HFF-Myc (cell line): ENCODE data around the gene GPR107.
A peak's percentile ranks its signal among the peaks of the same experiment; 100 is the strongest.

Experiments used
- DNase-seq: peaks from one replicate; pipeline ENCODE4 v3.0.0-alpha.2; 2011; ENCODE audit warnings: low read depth; ENCODE audit errors: extremely low read depth
- H3K4me3 ChIP-seq: replicated peaks from 2 replicates; pipeline ENCODE4 v1.5.1; 2011; ENCODE audit warnings: low read depth, mild to moderate bottlenecking, control low read depth, low read length
- TF ChIP-seq, protein P1 (sequence below): IDR thresholded peaks from 2 replicates; pipeline ENCODE4 v1.5.1; 2012; ENCODE audit warnings: mild to moderate bottlenecking, low read depth, low read length, control low read depth; ENCODE audit errors: missing control alignments

Gene GPR107

DNA sequence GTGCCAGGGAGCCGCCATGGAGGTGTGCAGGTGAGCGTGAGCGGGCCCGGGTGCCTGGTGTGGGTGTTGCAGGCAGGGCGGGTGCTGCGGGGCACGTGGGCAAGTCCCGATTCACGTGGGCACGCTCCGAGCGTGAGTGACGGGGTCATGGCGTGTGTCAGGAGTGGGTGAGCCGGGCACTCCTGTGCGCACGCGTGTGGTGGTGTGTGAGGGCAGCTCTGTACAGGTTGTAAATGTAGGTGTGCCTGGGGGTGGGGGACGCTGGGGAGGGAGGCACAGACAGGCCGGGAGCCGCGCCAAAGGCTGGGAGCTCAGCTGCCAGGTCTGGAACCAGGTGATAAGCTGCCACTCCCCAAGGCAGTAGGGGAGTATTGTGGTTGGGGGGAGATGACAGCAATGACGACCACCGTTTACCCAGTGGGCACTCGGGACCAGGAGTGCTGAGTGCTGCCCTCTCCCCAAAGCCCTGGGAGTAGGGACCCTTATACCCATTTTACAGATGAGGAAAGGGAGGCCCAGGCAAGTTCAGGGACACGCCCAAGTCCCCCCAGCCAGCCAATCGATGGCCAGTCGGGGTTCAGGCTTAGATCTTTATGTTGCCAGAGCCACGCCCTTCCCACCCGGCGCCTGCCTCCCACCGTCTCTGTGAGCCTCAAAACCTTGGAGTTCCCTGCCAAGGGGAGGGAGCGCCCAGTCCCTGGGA is 128.1 kb downstream of the GPR107 start:
- no peak overlapping the region for H3K4me3 ChIP-seq
- TF ChIP-seq, protein P1, sequence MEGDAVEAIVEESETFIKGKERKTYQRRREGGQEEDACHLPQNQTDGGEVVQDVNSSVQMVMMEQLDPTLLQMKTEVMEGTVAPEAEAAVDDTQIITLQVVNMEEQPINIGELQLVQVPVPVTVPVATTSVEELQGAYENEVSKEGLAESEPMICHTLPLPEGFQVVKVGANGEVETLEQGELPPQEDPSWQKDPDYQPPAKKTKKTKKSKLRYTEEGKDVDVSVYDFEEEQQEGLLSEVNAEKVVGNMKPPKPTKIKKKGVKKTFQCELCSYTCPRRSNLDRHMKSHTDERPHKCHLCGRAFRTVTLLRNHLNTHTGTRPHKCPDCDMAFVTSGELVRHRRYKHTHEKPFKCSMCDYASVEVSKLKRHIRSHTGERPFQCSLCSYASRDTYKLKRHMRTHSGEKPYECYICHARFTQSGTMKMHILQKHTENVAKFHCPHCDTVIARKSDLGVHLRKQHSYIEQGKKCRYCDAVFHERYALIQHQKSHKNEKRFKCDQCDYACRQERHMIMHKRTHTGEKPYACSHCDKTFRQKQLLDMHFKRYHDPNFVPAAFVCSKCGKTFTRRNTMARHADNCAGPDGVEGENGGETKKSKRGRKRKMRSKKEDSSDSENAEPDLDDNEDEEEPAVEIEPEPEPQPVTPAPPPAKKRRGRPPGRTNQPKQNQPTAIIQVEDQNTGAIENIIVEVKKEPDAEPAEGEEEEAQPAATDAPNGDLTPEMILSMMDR: no peak
- DNase-seq: no peak

- H3K4me3 ChIP-seq: no peak overlapping the region
- no peak for DNase-seq
- TF ChIP-seq, protein P1: no peak
Measured at GRCh38 chr9:130182381-130182909, 128.7 kb downstream of the GPR107 start.

- TF ChIP-seq, protein P1: no peak
- peak overlapping the region; percentile 24 for H3K4me3 ChIP-seq
- peak; percentile 29 for DNase-seq
Measured at GRCh38 chr9:130183133-130183762, 129.5 kb downstream of the GPR107 start.

- DNase-seq: no peak
- TF ChIP-seq, protein P1: no peak
- H3K4me3 ChIP-seq: peak overlapping the region; percentile 5; the same call in 1 of the 2 replicates
Measured at GRCh38 chr9:130185017-130185416, 131.3 kb downstream of the GPR107 start.

DNA sequence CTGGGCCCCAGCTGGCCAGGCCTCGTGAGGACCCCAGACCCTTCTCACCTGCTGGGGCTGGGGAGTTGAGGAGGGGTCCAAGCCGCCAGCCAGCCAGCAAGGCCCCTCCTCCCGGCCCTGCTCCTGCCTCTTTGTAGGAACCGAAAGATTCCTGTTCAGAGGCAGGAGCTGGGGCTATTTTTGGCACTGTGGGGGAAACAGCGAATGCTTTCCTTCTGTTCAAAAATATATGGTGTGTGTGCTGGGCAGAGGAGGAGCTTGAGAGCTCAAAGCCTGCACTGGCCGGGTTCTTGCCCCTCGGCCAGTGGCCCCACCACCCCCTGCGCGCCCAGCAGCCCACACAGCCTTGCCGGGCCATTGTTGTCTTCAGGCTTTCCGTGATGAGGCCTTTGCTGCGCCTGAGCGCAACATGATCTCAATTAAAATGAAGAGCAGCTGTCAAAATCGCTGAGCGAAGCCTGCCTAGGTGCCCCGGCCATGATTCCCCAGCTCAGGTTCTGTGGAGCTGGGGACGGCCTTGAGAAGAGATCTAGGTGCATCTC is 131.9 kb downstream of the GPR107 start:
- DNase-seq: no peak
- TF ChIP-seq, protein P1: no peak
- H3K4me3 ChIP-seq: peak overlapping the region; percentile 5; the same call in 1 of the 2 replicates

DNA sequence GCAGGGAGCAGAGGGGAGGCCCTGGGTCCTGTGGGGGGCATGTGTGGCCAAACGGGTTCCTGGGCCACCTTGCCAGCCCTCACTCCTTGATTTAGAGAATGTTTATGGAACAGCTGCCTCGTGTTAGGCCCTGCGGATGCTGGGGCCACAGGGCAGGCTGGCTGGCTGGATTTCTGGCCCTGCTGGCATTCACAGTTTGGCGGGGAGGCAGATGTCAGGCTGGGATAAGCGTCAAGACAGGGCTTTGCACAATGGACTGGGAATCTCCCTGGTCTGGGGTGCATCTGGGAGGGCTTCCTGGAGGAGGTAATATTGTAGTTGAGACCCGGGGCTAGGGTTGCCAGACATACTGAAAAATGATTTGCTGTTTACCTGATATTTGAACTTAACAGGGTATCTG is 132.3 kb downstream of the GPR107 start:
- TF ChIP-seq, protein P1: no peak
- H3K4me3 ChIP-seq: peak overlapping the region; percentile 5; the same call in 1 of the 2 replicates
- no peak for DNase-seq
